OCI-LY7 (cell line): Measurements from ENCODE around the gene RHBDL1. TPM values are rescaled to one million over a fixed set of nuclear protein-coding genes. Genes with fewer than 3 reads are reported as not detected.

Experiments
- BruUV-seq: library from RNA; stranded (reverse); fragments of 400-500 nt; replicated peaks from 2 replicates; lab custom pipeline; 2021; lab: Mats Ljungman, UMichigan
- CTCF ChIA-PET: fragments of 300-600 bp; sonication (Branson Sonifier 250); formaldehyde crosslinking; loops from one replicate; lab custom pipeline; 2022; ENCODE audit warnings: antibody characterized with exemption; ENCODE audit not compliant: unreplicated experiment; lab: Charles Lee
- POLR2A ChIA-PET: fragments of 300-600 bp; sonication (Branson Sonifier 250); formaldehyde crosslinking; loops from one replicate; lab custom pipeline; 2022; ENCODE audit warnings: antibody characterized with exemption; lab: Charles Lee
- DNase-seq: peaks from one replicate; pipeline ENCODE4 v3.0.0-alpha.2; 2015; ENCODE audit warnings: low spot score
- H2AFZ ChIP-seq: fragments of 200-600 bp; sonication (generic), shearing (Covaris generic); 2 replicates; pipeline ENCODE4 v1.6.1; 2014; ENCODE audit warnings: mild to moderate bottlenecking, antibody characterized with exemption, low read length, moderate library complexity
- H3K27ac ChIP-seq: fragments of 200-600 bp; sonication (generic); 2 replicates; pipeline ENCODE4 v1.5.1; 2014; ENCODE audit warnings: mixed run types, low read depth, mild to moderate bottlenecking, moderate library complexity, low read length, inconsistent platforms; ENCODE audit not compliant: poor library complexity, severe bottlenecking
- H3K36me3 ChIP-seq: fragments of 200-600 bp; sonication (generic); 2 replicates; pipeline ENCODE4 v1.6.1; 2014; ENCODE audit warnings: mild to moderate bottlenecking, antibody characterized with exemption, low read length, moderate library complexity, mixed read lengths; ENCODE audit not compliant: insufficient read depth
- H3K4me1 ChIP-seq: fragments of 200-600 bp; sonication (generic); 2 replicates; pipeline ENCODE4 v1.5.1; 2014; ENCODE audit warnings: mild to moderate bottlenecking, low read length; ENCODE audit not compliant: insufficient read depth, poor library complexity, severe bottlenecking
- H3K4me2 ChIP-seq: fragments of 200-600 bp; sonication (generic); 2 replicates; pipeline ENCODE4 v1.6.1; 2014; ENCODE audit warnings: mild to moderate bottlenecking, low read length
- H3K4me3 ChIP-seq: fragments of 200-600 bp; sonication (generic); 2 replicates; pipeline ENCODE4 v1.5.1; 2014; ENCODE audit warnings: mild to moderate bottlenecking, low read depth, low read length; ENCODE audit not compliant: poor library complexity, severe bottlenecking
- H3K79me2 ChIP-seq: fragments of 200-600 bp; sonication (generic); 2 replicates; pipeline ENCODE4 v1.6.1; 2016; ENCODE audit warnings: low read depth, mild to moderate bottlenecking, low read length, moderate library complexity, mixed read lengths; ENCODE audit not compliant: insufficient read depth
- H3K9me2 ChIP-seq: fragments of 200-600 bp; sonication (generic); 2 replicates; pipeline ENCODE4 v1.6.1; 2016; ENCODE audit warnings: mild to moderate bottlenecking, low read length, mixed read lengths; ENCODE audit not compliant: insufficient read depth
- H3K9me3 ChIP-seq: fragments of 200-600 bp; sonication (generic); 2 replicates; pipeline ENCODE4 v1.6.1; 2014; ENCODE audit warnings: mild to moderate bottlenecking, mixed run types, low read length, mixed read lengths
- H4K20me1 ChIP-seq: fragments of 200-600 bp; sonication (generic); 2 replicates; pipeline ENCODE4 v1.6.1; 2014; ENCODE audit warnings: mild to moderate bottlenecking, antibody characterized with exemption, low read length, moderate library complexity, mixed read lengths; ENCODE audit not compliant: insufficient read depth
- CTCF ChIP-seq: fragments of 200-600 bp; sonication (generic); conservative IDR thresholded peaks from 2 replicates; pipeline ENCODE4 v1.5.1; 2014; ENCODE audit warnings: mild to moderate bottlenecking, antibody characterized with exemption, low read length, moderate library complexity, mixed read lengths
- EZH2phosphoT487 ChIP-seq: fragments of 200-600 bp; sonication (generic); IDR thresholded peaks from 2 replicates; pipeline ENCODE4 v1.6.1; 2018; ENCODE audit warnings: low read depth, borderline replicate concordance, mild to moderate bottlenecking, mixed run types, antibody characterized with exemption, low read length, moderate library complexity, mixed read lengths
- intact Hi-C: fragments of 100-400 bp; cut with micrococcal nuclease; formaldehyde crosslinking; loops from one replicate; pipeline ENCODE4 v1.10.0; 2022; ENCODE audit not compliant: unreplicated experiment
- total RNA-seq, 2 experiments: library from RNA; depleted of rRNA in 1 of 2; stranded (reverse); fragments of >200 nt in 1 of 2; shearing (Covaris generic) in 1 of 2; gene quantifications; 2 replicates each; pipeline ENCODE4 v1.2.3, GENCODE V29; 2014 to 2022

The RHBDL1 gene
- total RNA-seq, 2 experiments from 2014 or later, result 4.2 TPM

- TF ChIP-seq CTCF, result no peak
- TF ChIP-seq EZH2phosphoT487, result no peak
- no peak overlapping the region for H3K27ac ChIP-seq
- H3K79me2 ChIP-seq, result peaks cover 12% of the 10 kb centered on the region; the same call in 1 of the 2 replicates
- peak overlapping the region; percentile 88; the same call in 1 of the 2 replicates for H3K4me2 ChIP-seq
- H3K4me1 ChIP-seq, result peaks cover 14% of the 10 kb centered on the region
- H3K36me3 ChIP-seq, result peaks cover 45% of the 10 kb centered on the region
- intact Hi-C loops, result loop anchor here (2.0 kb wide), 1 partner anchor 21 kb away; the partner anchor contains the start of gene WDR90
- H3K4me3 ChIP-seq, result peak overlapping the region; percentile 99
- BruUV-seq, result no TSS peak
- H2AFZ ChIP-seq, result no peak overlapping the region
- DNase-seq, result no peak
- H3K9me2 ChIP-seq, result no peaks in the 10 kb centered on the region
- no peaks in the 10 kb centered on the region for H3K9me3 ChIP-seq
- ChIA-PET CTCF (no interaction called here), POLR2A (interaction anchor here (0.5 to 1.1 kb wide), 2 partner anchors 10 to 1811 kb away, joined by 3 to 4 read pairs; no protein-coding TSS in a partner anchor)
- no peaks in the 10 kb centered on the region for H4K20me1 ChIP-seq
Measured at GRCh38 chr16:669666-670065, 5.8 kb upstream of the RHBDL1 start.

GRCh38 chr16:670485-671352 is 4.8 kb upstream of the RHBDL1 start:
- no peak for DNase-seq
- TF ChIP-seq CTCF, result no peak
- no peak for TF ChIP-seq EZH2phosphoT487
- no peak overlapping the region for H3K4me2 ChIP-seq
- ChIA-PET POLR2A (interaction anchor here (1.1 kb wide), 1 partner anchor 8 kb away, joined by 4 read pairs; no protein-coding TSS in a partner anchor), CTCF (no interaction called here)
- intact Hi-C loops, result no loop called here
- H3K9me3 ChIP-seq, result no peaks in the 10 kb centered on the region
- peaks cover 14% of the 10 kb centered on the region for H3K4me1 ChIP-seq
- peaks cover 12% of the 10 kb centered on the region; the same call in 1 of the 2 replicates for H3K79me2 ChIP-seq
- no peaks in the 10 kb centered on the region for H4K20me1 ChIP-seq
- H3K27ac ChIP-seq, result no peak overlapping the region
- H3K36me3 ChIP-seq, result peaks cover 45% of the 10 kb centered on the region
- no peak overlapping the region for H3K4me3 ChIP-seq
- no peak overlapping the region for H2AFZ ChIP-seq
- no TSS peak for BruUV-seq
- H3K9me2 ChIP-seq, result no peaks in the 10 kb centered on the region
